GM21528 (cell line): ENCODE measurements around the gene SGCB.
"Not testable (repeated sequence)": the region's sequence is repeated elsewhere in the genome, so short reads cannot be mapped to it uniquely, and the experiment has no call there.

ENCODE experiments used
- ATAC-seq: cut with Tn5 transposase; IDR thresholded peaks from one replicate; pipeline ENCODE4 v1.9.1; 2021; ENCODE audit warnings: mild to moderate bottlenecking, moderate library complexity; ENCODE audit not compliant: unreplicated experiment, low FRiP score

SGCB gene

GRCh38 chr4:52038103-52038912 is at the start of gene SGCB:
TSS of gene SGCB (minus strand) at chr4:52038299. CDS start at chr4:52038259, 40 bp downstream.
- ATAC-seq, result peak; percentile 86

- not testable (repeated sequence) for ATAC-seq
Observed at GRCh38 chr4:52086425-52086824, 48.3 kb upstream of the SGCB start.

GRCh38 chr4:52081216-52081615 is 43.1 kb upstream of the SGCB start:
- no peak for ATAC-seq

- no peak for ATAC-seq
Observed at GRCh38 chr4:52079659-52080058, 41.6 kb upstream of the SGCB start.

GRCh38 chr4:52076731-52077130 is 38.6 kb upstream of the SGCB start:
- no peak for ATAC-seq

- no peak for ATAC-seq
Observed at GRCh38 chr4:52071791-52072546, 33.9 kb upstream of the SGCB start.

- no peak for ATAC-seq
Observed at GRCh38 chr4:52069571-52069970, 31.5 kb upstream of the SGCB start.

- ATAC-seq, result no peak
Observed at GRCh38 chr4:52059372-52059771, 21.3 kb upstream of the SGCB start.

- no peak for ATAC-seq
Observed at GRCh38 chr4:52058275-52058674, 20.2 kb upstream of the SGCB start.

- no peak for ATAC-seq
Observed at GRCh38 chr4:52057196-52057595, 19.1 kb upstream of the SGCB start.

GRCh38 chr4:52054254-52054653 is 16.2 kb upstream of the SGCB start:
- ATAC-seq, result no peak

- ATAC-seq, result peak; percentile 58
Observed at GRCh38 chr4:52052475-52052780, 14.3 kb upstream of the SGCB start.

- peak; percentile 69 for ATAC-seq
Observed at GRCh38 chr4:52051615-52052474, 13.7 kb upstream of the SGCB start.

GRCh38 chr4:52051213-52051614 is 13.1 kb upstream of the SGCB start, which contains the start of gene SPATA18:
TSS of gene SPATA18 (plus strand) at chr4:52051304. CDS start at chr4:52051705, 401 bp downstream.
- ATAC-seq, result peak; percentile 59

GRCh38 chr4:52049266-52049665 is 11.2 kb upstream of the SGCB start:
- ATAC-seq, result no peak

GRCh38 chr4:52045028-52045427 is 6.9 kb upstream of the SGCB start:
- ATAC-seq, result no peak

GRCh38 chr4:52037689-52038102 is 403 bp downstream of the SGCB start:
- peak; percentile 65 for ATAC-seq

GRCh38 chr4:52036886-52037530 is 1.1 kb downstream of the SGCB start:
- no peak for ATAC-seq

GRCh38 chr4:52035190-52035589 is 2.9 kb downstream of the SGCB start:
- ATAC-seq, result no peak

GRCh38 chr4:52032005-52032404 is 6.1 kb downstream of the SGCB start:
- ATAC-seq, result no peak
